Esophagus (tissue), 2 donors: ENCODE results near the gene EXOG. TPM values are rescaled to one million over a fixed set of nuclear protein-coding genes. Genes with fewer than 3 reads are reported as not detected.

Experiments used
- H3K27ac ChIP-seq, 2 donors: one replicate each; pipeline ENCODE4 v1.5.1; 2013; ENCODE audit warnings: low read depth in 2 of 2, mild to moderate bottlenecking in 2 of 2, inconsistent platforms in 1 of 2, low read length in 1 of 2, moderate library complexity in 1 of 2
- H3K27me3 ChIP-seq, 2 donors: one replicate each; pipeline ENCODE4 v1.6.1; 2013; ENCODE audit warnings: low read length in 2 of 2, control low read depth in 1 of 2, mild to moderate bottlenecking in 1 of 2; ENCODE audit not compliant: insufficient read depth in 2 of 2, control insufficient read depth in 1 of 2
- H3K36me3 ChIP-seq, 2 donors: one replicate each; pipeline ENCODE4 v1.6.1; 2013; ENCODE audit warnings: low read length in 1 of 2; ENCODE audit not compliant: control insufficient read depth in 2 of 2, insufficient read depth in 2 of 2
- H3K4me1 ChIP-seq, 2 donors: one replicate each; pipeline ENCODE4 v1.6.1; 2013; ENCODE audit warnings: low read length in 1 of 2; ENCODE audit not compliant: control insufficient read depth in 2 of 2, insufficient read depth in 2 of 2
- H3K4me3 ChIP-seq, 2 donors: one replicate each; pipeline ENCODE4 v1.5.1; 2013; ENCODE audit warnings: low read length in 2 of 2, mild to moderate bottlenecking in 2 of 2, low read depth in 1 of 2, moderate library complexity in 1 of 2
- H3K9me3 ChIP-seq, 2 donors: one replicate each; pipeline ENCODE4 v1.6.1; 2013; ENCODE audit warnings: mild to moderate bottlenecking in 2 of 2, low read depth in 1 of 2, low read length in 1 of 2, moderate library complexity in 1 of 2; ENCODE audit not compliant: control insufficient read depth in 2 of 2, insufficient read depth in 1 of 2
- WGBS, 2 donors: extraction: QIAGEN DNeasy Blood & Tissue Kit; methylation state at CpG; one replicate each; pipeline ENCODE4 v1.1.7; 2013; 5-methylcytosine and 5-hydroxymethylcytosine counted together
- polyA plus RNA-seq, 2 donors: library from polyadenylated mRNA; stranded (reverse); fragments of 200-250 nt; gene quantifications; one replicate each; pipeline ENCODE4 v1.2.3, GENCODE V29; 2013
- donor health status: healthy with polysubstance abuse.
- donor health status: Bipolar disorder and iron deficiency.

EXOG gene
- polyA plus RNA-seq, 2 donors = 2.4 to 4.1 TPM

DNA sequence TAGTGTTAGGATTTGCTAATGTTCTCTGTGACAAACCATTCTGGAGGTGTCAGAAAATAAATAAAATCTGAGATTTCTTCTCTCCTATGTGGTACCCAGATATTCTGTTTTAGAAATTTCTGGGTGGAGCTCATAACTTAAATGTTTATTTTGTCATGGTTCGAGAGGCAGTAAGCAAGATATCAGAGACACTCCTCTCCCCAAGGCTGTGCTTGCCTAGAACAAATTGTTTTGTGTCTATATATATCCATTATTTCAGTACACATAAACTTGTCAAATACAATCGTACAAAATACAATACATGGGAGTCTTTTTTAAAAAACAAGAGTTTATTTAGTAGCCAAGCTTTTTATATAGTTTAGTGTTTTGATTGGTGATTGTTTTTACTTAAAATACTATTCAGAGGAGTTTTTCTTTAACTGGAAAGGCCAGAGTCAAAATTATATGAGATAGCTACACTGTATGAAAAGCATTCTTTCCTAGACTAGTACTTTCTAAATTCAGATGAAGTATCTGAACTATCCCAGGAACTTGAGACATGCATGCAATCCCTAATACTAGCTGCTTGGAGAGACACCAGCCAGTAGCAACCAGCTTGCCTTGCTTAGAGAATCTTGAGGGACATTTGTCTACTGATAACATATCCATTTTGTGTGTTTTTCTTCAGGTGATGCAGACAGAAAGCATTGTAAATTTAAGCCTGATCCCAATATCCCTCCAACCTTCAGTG lies 4.7 kb downstream of the EXOG start:
- H3K9me3 ChIP-seq = no peaks in the 10 kb centered on the region
- no peak overlapping the region for H3K4me3 ChIP-seq
- H3K27ac ChIP-seq = no peak overlapping the region
- H3K27me3 ChIP-seq = no peaks in the 10 kb centered on the region
- 67 to 71% methylated on average over 2 of the region's 2 CpGs for WGBS, 2 donors
- H3K36me3 ChIP-seq = no peaks in the 10 kb centered on the region
- no peaks in the 10 kb centered on the region for H3K4me1 ChIP-seq

DNA sequence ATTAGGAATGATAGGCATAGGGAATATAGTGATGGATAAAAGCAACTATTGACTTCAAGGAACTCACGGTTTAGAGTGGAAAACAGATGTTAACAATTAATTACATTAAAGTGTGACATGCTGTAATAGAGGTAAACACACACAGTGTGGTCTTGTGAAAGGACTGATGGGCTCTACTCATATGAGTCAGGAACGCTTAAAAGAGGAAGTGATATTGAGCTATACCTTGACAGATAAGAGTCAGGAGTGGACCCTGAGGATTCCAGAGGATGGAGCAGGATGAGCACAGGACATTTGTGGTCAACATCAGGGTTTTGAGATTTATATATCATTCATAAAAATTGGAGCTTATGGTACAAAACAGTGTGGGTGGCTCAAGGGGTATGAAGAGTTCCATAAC lies 11.0 kb downstream of the EXOG start:
- no peaks in the 10 kb centered on the region for H3K36me3 ChIP-seq
- H3K9me3 ChIP-seq = no peaks in the 10 kb centered on the region
- no peaks in the 10 kb centered on the region for H3K27me3 ChIP-seq
- H3K27ac ChIP-seq = no peak overlapping the region
- 87 to 92% methylated on average over 2 of the region's 2 CpGs for WGBS, 2 donors
- no peaks in the 10 kb centered on the region for H3K4me1 ChIP-seq
- no peak overlapping the region for H3K4me3 ChIP-seq

DNA sequence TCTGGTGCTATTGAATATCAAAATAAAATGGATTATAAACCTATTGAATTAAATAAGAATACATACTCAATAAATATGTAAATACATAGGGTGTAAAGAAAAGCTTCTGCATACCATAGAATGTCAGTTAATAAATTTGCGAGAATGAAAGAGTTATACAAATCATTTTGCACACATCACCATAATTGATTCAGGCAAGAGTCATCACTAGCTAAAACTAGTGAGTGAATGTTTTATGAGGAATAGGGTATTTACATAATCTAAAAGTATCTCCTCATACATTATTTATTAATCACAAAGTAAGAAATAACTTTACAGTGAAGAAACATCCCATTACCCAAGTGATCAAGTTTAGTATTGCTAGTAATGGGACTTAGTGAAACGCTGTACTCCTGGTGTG lies 13.6 kb downstream of the EXOG start:
- no peaks in the 10 kb centered on the region for H3K27me3 ChIP-seq
- no peaks in the 10 kb centered on the region for H3K4me1 ChIP-seq
- no peaks in the 10 kb centered on the region for H3K9me3 ChIP-seq
- no peaks in the 10 kb centered on the region for H3K36me3 ChIP-seq
- 96% methylated on average over 2 of the region's 2 CpGs for WGBS, 2 donors
- no peak overlapping the region for H3K4me3 ChIP-seq
- no peak overlapping the region for H3K27ac ChIP-seq

DNA sequence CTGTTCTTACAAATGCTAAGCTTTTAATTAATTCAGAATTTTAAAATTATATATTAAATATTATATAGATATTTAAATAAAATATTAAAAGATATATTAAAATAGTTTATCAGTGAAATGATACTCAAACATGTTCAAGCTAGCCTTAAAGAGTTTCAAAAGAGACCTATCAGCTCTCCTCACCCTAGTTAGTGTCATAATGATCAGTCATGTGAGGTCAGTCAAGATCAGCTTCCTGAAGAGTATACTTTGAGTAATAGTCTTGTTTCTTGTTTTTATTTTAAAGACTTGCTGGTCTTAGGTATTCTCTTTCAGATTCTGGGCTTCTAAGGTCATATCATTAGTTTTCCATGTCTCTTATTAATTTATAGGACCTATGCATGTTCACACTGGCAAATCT lies 14.5 kb downstream of the EXOG start:
- Histone ChIP-seq H3K27me3 (no peaks in the 10 kb centered on the region), H3K9me3 (no peaks in the 10 kb centered on the region), H3K4me3 (no peak overlapping the region), H3K36me3 (peaks cover 0 to 5% of the 10 kb centered on the region in 2 donors), H3K4me1 (no peaks in the 10 kb centered on the region), H3K27ac (no peak overlapping the region)

DNA sequence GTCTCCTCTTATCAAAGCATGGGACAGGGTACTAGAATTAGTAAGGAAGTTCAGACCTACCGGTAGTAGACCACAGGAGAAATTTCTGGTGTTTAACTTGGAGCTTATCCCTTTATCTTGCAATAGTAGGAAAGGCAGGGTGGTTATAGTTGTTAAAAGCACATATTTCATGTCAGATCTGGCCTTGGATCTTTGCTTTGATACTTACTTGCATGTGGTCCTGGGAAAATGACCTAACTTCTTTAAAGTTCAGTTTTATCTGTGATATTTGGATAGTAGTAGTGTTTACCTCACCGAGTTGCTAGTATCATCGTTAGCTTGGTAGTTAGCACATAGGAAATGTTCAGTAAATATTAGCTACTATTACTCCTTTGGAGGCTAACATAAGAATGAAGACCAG lies 15.4 kb downstream of the EXOG start:
- peaks cover 0 to 5% of the 10 kb centered on the region in 2 donors for H3K36me3 ChIP-seq

DNA sequence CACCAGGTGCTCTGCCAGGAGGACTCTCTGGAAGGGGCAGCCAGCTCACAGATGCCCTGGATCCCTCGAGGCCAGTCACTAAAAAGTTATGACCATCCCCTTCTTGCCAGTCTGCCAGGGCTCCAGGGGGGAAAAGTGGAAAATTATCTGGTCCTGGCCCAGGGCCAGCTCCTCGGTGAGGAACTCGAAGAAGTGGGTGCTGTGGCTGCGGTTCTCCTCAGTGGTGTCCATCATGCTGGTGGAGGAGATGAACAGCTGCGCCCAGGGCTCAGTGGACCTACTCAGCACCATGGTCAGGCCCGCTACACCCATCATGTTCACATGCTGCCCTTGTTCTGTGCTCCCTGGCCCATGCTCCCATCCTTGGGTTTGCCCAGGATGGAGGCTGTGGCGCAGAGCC lies 19.2 kb downstream of the EXOG start:
- H3K4me1 ChIP-seq = no peaks in the 10 kb centered on the region
- no peaks in the 10 kb centered on the region for H3K9me3 ChIP-seq
- no peak overlapping the region for H3K4me3 ChIP-seq
- H3K36me3 ChIP-seq = peaks cover 0 to 5% of the 10 kb centered on the region in 2 donors
- no peaks in the 10 kb centered on the region for H3K27me3 ChIP-seq
- WGBS, 2 donors = 95% methylated on average over 7 of the region's 7 CpGs
- H3K27ac ChIP-seq = no peak overlapping the region

More for the DNA sequence above, 15.4 kb downstream of the EXOG start:
- Histone ChIP-seq H3K4me1 (no peaks in the 10 kb centered on the region), H3K9me3 (no peaks in the 10 kb centered on the region), H3K4me3 (no peak overlapping the region), H3K27me3 (no peaks in the 10 kb centered on the region), H3K27ac (no peak overlapping the region)
- 76 to 82% methylated on average over 3 of the region's 3 CpGs for WGBS, 2 donors

DNA sequence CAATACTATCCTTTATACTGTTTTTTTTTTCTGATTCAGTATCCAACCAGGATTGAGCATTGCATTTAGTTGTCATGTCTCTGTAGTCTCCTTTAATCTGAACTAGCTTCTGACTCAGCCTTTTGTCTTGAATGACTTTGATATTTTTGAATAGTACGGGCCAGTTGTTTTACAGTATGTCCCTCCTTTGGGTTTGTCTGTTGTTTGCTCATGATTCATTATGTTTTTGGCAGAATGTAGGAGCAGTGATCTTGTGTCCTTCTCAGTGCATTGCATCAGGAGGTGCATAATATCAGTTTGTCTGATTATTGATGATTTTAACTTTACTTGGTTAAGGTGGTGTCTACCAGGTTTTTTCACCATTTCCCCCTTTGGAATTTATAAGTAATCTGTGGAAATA lies 20.5 kb downstream of the EXOG start:
- no peaks in the 10 kb centered on the region for H3K27me3 ChIP-seq
- no peaks in the 10 kb centered on the region for H3K4me1 ChIP-seq
- H3K9me3 ChIP-seq = no peaks in the 10 kb centered on the region
- WGBS, 2 donors = 0 to 61% methylated on average over 1 of the region's 1 CpG
- peaks cover 0 to 5% of the 10 kb centered on the region in 2 donors for H3K36me3 ChIP-seq
- no peak overlapping the region for H3K4me3 ChIP-seq
- H3K27ac ChIP-seq = no peak overlapping the region

DNA sequence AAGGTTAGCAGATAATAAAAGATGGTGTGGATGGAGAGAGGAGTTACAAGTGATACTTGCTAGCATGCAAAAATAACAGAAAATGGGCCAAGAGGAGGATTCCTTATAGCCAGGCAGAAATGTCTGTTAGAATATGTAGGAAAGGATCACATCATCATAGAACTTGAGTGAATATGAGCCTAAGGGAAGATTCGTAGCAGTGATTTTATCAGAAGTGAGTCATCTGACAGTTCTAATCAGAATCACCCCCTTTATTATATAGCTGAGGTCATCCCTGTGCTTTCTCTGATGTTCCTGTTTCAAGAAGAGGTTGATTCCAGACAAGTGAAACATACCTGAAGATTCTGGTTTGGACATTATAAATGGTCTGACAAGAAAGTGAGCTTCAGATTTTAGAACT lies 22.9 kb downstream of the EXOG start:
- Histone ChIP-seq H3K27me3 (no peaks in the 10 kb centered on the region), H3K4me1 (no peaks in the 10 kb centered on the region), H3K27ac (no peak overlapping the region), H3K36me3 (peaks cover 7 to 8% of the 10 kb centered on the region in 2 donors), H3K9me3 (no peaks in the 10 kb centered on the region), H3K4me3 (no peak overlapping the region)
- WGBS, 2 donors = 56 to 62% methylated on average over 1 of the region's 1 CpG

DNA sequence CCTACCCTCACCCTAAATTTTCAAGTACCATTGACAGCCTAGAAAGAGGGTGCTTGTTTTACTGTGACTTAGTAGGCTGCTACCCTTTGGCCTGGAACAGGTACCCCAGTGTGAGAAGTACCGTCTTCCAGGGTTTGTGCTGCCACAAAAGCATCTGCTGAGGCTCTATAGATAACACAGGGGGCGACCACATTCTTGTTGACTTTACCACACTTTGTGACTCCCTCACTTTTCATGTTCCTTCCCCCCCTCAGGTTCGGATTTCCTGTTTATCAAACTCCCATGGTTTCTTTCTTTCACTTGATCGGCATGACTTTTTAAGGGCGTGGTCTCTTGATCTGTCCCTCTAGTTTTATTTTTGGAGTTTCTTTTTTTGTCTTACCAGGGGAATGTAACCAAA lies 23.5 kb downstream of the EXOG start:
- peaks cover 7 to 10% of the 10 kb centered on the region in 2 donors for H3K36me3 ChIP-seq
- no peaks in the 10 kb centered on the region for H3K27me3 ChIP-seq
- 51 to 61% methylated on average over 5 of the region's 5 CpGs for WGBS, 2 donors

DNA sequence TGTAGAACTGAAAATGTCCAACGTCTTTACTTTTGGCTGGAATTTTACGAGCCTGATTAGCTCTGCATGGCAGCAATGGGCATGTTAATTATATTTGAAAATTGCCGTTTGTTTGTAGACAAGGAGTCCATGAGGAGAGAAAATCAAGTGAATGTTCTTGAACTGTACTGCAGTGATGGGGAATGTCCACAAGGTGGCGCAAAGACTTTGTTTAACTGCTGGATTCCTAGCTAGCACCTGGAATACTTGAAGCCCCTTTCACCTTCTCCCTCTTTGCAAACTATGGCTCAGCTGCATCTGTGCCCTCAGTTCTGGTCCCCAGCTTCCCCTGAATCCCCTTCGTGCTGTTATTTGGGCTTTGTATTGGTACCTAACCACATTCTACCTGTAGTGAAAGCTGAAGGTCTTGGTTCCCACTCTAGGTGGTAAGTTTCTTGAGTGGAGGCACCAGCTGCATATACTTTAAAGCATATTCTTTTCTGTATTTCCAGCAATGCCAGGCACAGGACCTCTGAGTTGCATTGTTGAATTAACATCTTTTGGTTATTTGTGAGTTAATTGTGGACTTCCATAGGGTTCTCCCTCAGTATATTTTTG lies 25.3 kb downstream of the EXOG start:
- Histone ChIP-seq H3K36me3 (peaks cover 7% of the 10 kb centered on the region in 2 donors), H3K4me3 (no peak overlapping the region), H3K27me3 (no peaks in the 10 kb centered on the region), H3K9me3 (no peaks in the 10 kb centered on the region), H3K4me1 (no peaks in the 10 kb centered on the region), H3K27ac (no peak overlapping the region)
- WGBS, 2 donors = 2 to 3% methylated on average over 5 of the region's 5 CpGs

More for the DNA sequence above, 23.5 kb downstream of the EXOG start:
- H3K9me3 ChIP-seq = no peaks in the 10 kb centered on the region
- H3K4me1 ChIP-seq = no peaks in the 10 kb centered on the region
- no peak overlapping the region for H3K4me3 ChIP-seq
- H3K27ac ChIP-seq = no peak overlapping the region
